ENCODE results near the gene ADRM1. TPM values are rescaled to one million over a fixed set of nuclear protein-coding genes. Genes with fewer than 3 reads are reported as not detected.

Gene ADRM1
- total RNA-seq, 1 experiment from 2014 or later, result 160 TPM

GRCh38 chr20:62332421-62332820 lies 29.6 kb downstream of the ADRM1 start (continued):
- TF ChIP-seq ZNF512 (CRISPR knock-in tag; IDR thresholded peaks at IDR 0.05; ENCODE audit: borderline replicate concordance), result no peak
- TF ChIP-seq MXD4 (CRISPR knock-in tag; IDR thresholded peaks at IDR 0.05; ENCODE audit: borderline replicate concordance), result no peak
- TF ChIP-seq ATF3 (CRISPR knock-in tag; conservative IDR thresholded peaks at IDR 0.05), result no peak
- no peak for TF ChIP-seq OVOL2 (CRISPR knock-in tag; IDR thresholded peaks at IDR 0.05; ENCODE audit: borderline replicate concordance)
- TF ChIP-seq NR2C2 (CRISPR knock-in tag; IDR thresholded peaks at IDR 0.05), result no peak
- TF ChIP-seq ZNF423 (CRISPR knock-in tag; IDR thresholded peaks at IDR 0.05), result no peak
- TF ChIP-seq GTF2I (CRISPR knock-in tag; conservative IDR thresholded peaks at IDR 0.05), result no peak
- no peak for TF ChIP-seq ZNF138 (CRISPR knock-in tag; conservative IDR thresholded peaks at IDR 0.05)
- no peak for TF ChIP-seq HMGXB4 (CRISPR knock-in tag; IDR thresholded peaks at IDR 0.05)
- no peak for TF ChIP-seq HMGA2 (CRISPR knock-in tag; IDR thresholded peaks at IDR 0.05)
- no peak for TF ChIP-seq ZBTB43 (CRISPR knock-in tag; IDR thresholded peaks at IDR 0.05)

DNA sequence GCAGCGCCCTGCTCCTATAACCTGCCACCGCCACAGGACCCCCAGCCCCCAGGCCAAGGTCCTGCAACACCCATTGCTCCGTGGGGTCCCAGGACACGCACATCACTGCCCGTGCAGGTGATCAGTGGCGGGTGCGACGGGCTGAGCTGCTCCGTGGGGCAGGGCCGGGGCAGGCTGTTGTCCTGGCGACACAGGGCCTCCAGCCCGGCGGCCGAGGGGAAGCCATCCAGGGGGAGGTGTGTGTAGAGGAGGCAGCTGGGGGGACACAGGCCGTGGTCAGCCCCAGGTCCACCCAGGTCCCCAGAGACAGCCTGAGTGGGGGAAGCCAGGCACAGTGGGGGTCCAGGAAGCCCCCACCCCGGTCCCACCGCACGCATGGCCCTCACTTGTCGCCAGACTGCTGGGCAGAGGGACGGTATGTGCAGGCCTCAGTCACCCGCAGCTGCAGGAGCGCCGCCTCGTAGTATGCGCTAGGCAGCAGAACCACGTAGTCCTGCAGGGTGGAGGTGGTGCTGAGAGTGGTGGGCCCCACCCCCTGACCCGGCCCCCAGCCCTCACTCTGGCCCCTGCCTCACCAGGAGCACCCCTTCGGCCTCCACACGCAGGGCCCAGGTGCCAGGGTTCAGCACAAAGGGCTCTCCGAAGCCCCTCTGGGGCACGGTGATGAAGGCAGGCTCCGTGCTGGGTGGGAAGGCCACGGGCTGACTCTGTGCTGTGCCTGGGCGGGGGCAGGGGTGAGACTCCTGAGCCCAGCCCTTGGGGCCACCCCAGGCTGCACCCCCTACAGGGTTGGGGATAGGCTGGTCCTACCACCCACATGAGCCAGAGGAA lies 30.4 kb downstream of the ADRM1 start:
- TF ChIP-seq NFYB (CRISPR knock-in tag; conservative IDR thresholded peaks at IDR 0.05; ENCODE audit: low read depth) (no peak), MYBL2 (CRISPR knock-in tag; IDR thresholded peaks at IDR 0.05) (no peak)
- Mint-ChIP-seq H3K27me3 (ENCODE audit: low read depth) (no peaks in the 10 kb centered on the region), H3K4me3 (no peak overlapping the region), H3K36me3 (peaks cover 28% of the 10 kb centered on the region), H3K4me1 (no peaks in the 10 kb centered on the region), H3K9me3 (no peaks in the 10 kb centered on the region), H3K27ac (no peak overlapping the region)
- ATAC-seq (no peak), DNase-seq (ENCODE audit: low spot score) (no peak)
- POLR2A ChIA-PET, result interaction anchor here (0.5 kb wide), 1 partner anchor 72 kb away, joined by 3 read pairs; no protein-coding TSS in a partner anchor
- CTCF ChIA-PET, result no interaction called here

GRCh38 chr20:62333820-62334595 lies 31.2 kb downstream of the ADRM1 start:
- H3K36me3 Mint-ChIP-seq, result peaks cover 26% of the 10 kb centered on the region
- ChIA-PET CTCF (no interaction called here), POLR2A (no interaction called here)
- no peaks in the 10 kb centered on the region for H3K9me3 Mint-ChIP-seq
- DNase-seq (ENCODE audit: low spot score), result no peak
- ATAC-seq, result no peak
- no peaks in the 10 kb centered on the region for H3K27me3 Mint-ChIP-seq (ENCODE audit: low read depth)
- no peak overlapping the region for H3K4me3 Mint-ChIP-seq
- TF ChIP-seq ZNF121 (CRISPR knock-in tag; IDR thresholded peaks at IDR 0.05) (no peak), HMGA2 (CRISPR knock-in tag; IDR thresholded peaks at IDR 0.05) (no peak)
- TF ChIP-seq, protein P1, sequence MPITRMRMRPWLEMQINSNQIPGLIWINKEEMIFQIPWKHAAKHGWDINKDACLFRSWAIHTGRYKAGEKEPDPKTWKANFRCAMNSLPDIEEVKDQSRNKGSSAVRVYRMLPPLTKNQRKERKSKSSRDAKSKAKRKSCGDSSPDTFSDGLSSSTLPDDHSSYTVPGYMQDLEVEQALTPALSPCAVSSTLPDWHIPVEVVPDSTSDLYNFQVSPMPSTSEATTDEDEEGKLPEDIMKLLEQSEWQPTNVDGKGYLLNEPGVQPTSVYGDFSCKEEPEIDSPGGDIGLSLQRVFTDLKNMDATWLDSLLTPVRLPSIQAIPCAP (CRISPR knock-in tag; IDR thresholded peaks at IDR 0.05), result no peak
- TF ChIP-seq, protein P2, sequence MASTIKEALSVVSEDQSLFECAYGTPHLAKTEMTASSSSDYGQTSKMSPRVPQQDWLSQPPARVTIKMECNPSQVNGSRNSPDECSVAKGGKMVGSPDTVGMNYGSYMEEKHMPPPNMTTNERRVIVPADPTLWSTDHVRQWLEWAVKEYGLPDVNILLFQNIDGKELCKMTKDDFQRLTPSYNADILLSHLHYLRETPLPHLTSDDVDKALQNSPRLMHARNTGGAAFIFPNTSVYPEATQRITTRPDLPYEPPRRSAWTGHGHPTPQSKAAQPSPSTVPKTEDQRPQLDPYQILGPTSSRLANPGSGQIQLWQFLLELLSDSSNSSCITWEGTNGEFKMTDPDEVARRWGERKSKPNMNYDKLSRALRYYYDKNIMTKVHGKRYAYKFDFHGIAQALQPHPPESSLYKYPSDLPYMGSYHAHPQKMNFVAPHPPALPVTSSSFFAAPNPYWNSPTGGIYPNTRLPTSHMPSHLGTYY (CRISPR knock-in tag; IDR thresholded peaks at IDR 0.05), result no peak
- TF ChIP-seq, protein P3, sequence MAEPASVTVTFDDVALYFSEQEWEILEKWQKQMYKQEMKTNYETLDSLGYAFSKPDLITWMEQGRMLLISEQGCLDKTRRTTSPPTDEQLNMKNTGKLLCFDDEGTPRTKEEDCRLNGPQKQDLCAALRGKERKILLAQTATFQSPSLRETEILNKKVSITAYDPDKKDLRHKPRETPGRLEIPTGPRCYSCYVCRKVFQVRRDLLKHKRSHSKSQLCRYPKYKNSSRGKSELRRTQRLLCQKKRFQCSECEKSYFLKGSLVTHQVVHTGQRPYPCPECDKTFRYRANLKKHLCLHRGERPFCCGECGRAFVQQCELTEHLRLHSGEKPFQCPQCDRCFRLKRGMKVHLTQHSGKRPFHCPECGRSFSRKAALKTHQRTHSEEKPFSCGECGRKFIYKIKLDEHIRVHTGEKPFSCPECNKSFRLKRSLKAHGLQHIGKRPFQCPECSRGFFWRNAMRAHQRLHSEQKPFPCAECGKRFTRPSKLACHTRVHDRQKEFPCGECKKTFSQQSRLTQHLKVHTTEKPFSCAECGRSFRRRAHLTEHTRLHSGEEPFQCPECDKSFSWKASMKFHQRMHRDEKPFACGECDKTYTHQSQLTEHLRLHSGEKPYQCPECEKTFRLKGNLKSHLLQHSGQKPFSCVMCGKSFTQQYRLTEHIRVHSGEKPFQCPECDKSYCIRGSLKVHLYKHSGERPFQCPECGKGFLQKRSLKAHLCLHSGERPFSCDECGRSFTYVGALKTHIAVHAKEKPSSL (CRISPR knock-in tag; conservative IDR thresholded peaks at IDR 0.05), result no peak
- H3K27ac Mint-ChIP-seq, result no peak overlapping the region
- no peaks in the 10 kb centered on the region for H3K4me1 Mint-ChIP-seq
